Mesenchymal stem cell (in vitro differentiated cells and primary cell): ENCODE results near the gene CSN1S1.

Source experiments
- DNase-seq: peaks from one replicate; pipeline ENCODE4 v3.0.0-alpha.2; 2013
- H2AFZ ChIP-seq: one replicate; pipeline ENCODE4 v1.6.1; 2013; ENCODE audit warnings: low read depth, mild to moderate bottlenecking, control low read depth, inconsistent platforms, low read length, moderate library complexity
- H2AK5ac ChIP-seq: 2 replicates; pipeline ENCODE4 v1.6.1; 2013; ENCODE audit warnings: low read length, moderate library complexity, mild to moderate bottlenecking, inconsistent platforms; ENCODE audit not compliant: severe bottlenecking
- H2BK120ac ChIP-seq: one replicate; pipeline ENCODE4 v1.6.1; 2013; ENCODE audit warnings: low read depth, mild to moderate bottlenecking, inconsistent platforms, low read length, moderate library complexity
- H2BK12ac ChIP-seq, 2 experiments: one replicate each; pipeline ENCODE4 v1.6.1; 2013; ENCODE audit warnings: inconsistent platforms in 2 of 2, low read length in 2 of 2, mild to moderate bottlenecking in 2 of 2, moderate library complexity in 2 of 2, control low read depth in 1 of 2
- H2BK15ac ChIP-seq: one replicate; pipeline ENCODE4 v1.6.1; 2013; ENCODE audit warnings: mild to moderate bottlenecking, low read depth, inconsistent platforms; ENCODE audit not compliant: poor library complexity, severe bottlenecking
- H2BK5ac ChIP-seq: 2 replicates; pipeline ENCODE4 v1.6.1; 2013; ENCODE audit warnings: low read depth, mild to moderate bottlenecking, low read length, control low read depth, inconsistent platforms; ENCODE audit not compliant: poor library complexity, severe bottlenecking
- H3K14ac ChIP-seq, 2 experiments: one replicate each; pipeline ENCODE4 v1.6.1; 2013; ENCODE audit warnings: inconsistent platforms in 2 of 2, low read length in 2 of 2, control low read depth in 1 of 2, mild to moderate bottlenecking in 1 of 2, moderate library complexity in 1 of 2
- H3K18ac ChIP-seq, 2 experiments: one replicate each; pipeline ENCODE4 v1.6.1; 2013; ENCODE audit warnings: inconsistent platforms in 2 of 2, low read length in 2 of 2, control low read depth in 1 of 2, low read depth in 1 of 2, mild to moderate bottlenecking in 1 of 2
- H3K23ac ChIP-seq, 2 experiments: one replicate each; pipeline ENCODE4 v1.6.1; 2013; ENCODE audit warnings: inconsistent platforms in 2 of 2, low read length in 2 of 2, mild to moderate bottlenecking in 2 of 2, moderate library complexity in 2 of 2, control low read depth in 1 of 2
- H3K27ac ChIP-seq: 2 replicates; pipeline ENCODE4 v1.5.1; 2013; ENCODE audit warnings: mild to moderate bottlenecking, moderate library complexity, low read length, control low read depth, inconsistent platforms; ENCODE audit not compliant: poor library complexity, severe bottlenecking
- H3K27me3 ChIP-seq, 2 experiments: 2 replicates each; pipeline versions ENCODE4 v1.6.1 to v1.7.0; 2013; ENCODE audit warnings: low read length in 2 of 2, mild to moderate bottlenecking in 2 of 2, moderate library complexity in 2 of 2, control low read depth in 1 of 2, inconsistent platforms in 1 of 2; ENCODE audit not compliant: control insufficient read depth in 1 of 2, insufficient read depth in 1 of 2
- H3K36me3 ChIP-seq, 2 experiments: 2 replicates each; pipeline versions ENCODE4 v1.6.1 to v1.7.0; 2013; ENCODE audit warnings: low read length in 2 of 2, control low read depth in 1 of 2, inconsistent platforms in 1 of 2, low read depth in 1 of 2, mild to moderate bottlenecking in 1 of 2; ENCODE audit not compliant: insufficient read depth in 2 of 2, control insufficient read depth in 1 of 2
- H3K4ac ChIP-seq, 2 experiments: one replicate each; pipeline ENCODE4 v1.6.1; 2013; ENCODE audit warnings: inconsistent platforms in 2 of 2, low read length in 2 of 2, mild to moderate bottlenecking in 2 of 2, moderate library complexity in 2 of 2, control low read depth in 1 of 2, low read depth in 1 of 2
- H3K4me1 ChIP-seq: 2 replicates; pipeline ENCODE4 v1.6.1; 2013; ENCODE audit warnings: low read depth, low read length, control low read depth; ENCODE audit not compliant: control insufficient read depth, insufficient read depth
- H3K4me2 ChIP-seq: 2 replicates; pipeline ENCODE4 v1.6.1; 2013; ENCODE audit warnings: low read length, mild to moderate bottlenecking, inconsistent platforms; ENCODE audit not compliant: poor library complexity, severe bottlenecking
- H3K4me3 ChIP-seq, 2 experiments: 2 replicates each; pipeline versions ENCODE4 v1.5.1 to v1.7.0; 2013; ENCODE audit warnings: low read length in 2 of 2, mild to moderate bottlenecking in 2 of 2, control low read depth in 1 of 2, low read depth in 1 of 2; ENCODE audit not compliant: insufficient read depth in 1 of 2
- H3K79me1 ChIP-seq: replicated peaks from 2 replicates; pipeline ENCODE4 v1.6.1; 2013; ENCODE audit warnings: mild to moderate bottlenecking, control low read depth, low read length, inconsistent platforms; ENCODE audit not compliant: poor library complexity, severe bottlenecking
- H3K9ac ChIP-seq: 2 replicates; pipeline ENCODE4 v1.7.0; 2013; ENCODE audit warnings: mild to moderate bottlenecking, low read length, moderate library complexity
- H3K9me3 ChIP-seq: 2 replicates; pipeline ENCODE4 v1.7.0; 2013; ENCODE audit warnings: mild to moderate bottlenecking, low read length; ENCODE audit not compliant: control insufficient read depth
- H4K8ac ChIP-seq: one replicate; pipeline ENCODE4 v1.6.1; 2013; ENCODE audit warnings: inconsistent platforms, mild to moderate bottlenecking, low read length, moderate library complexity
- H4K91ac ChIP-seq: one replicate; pipeline ENCODE4 v1.6.1; 2013; ENCODE audit warnings: mild to moderate bottlenecking, low read length, inconsistent platforms
- WGBS: methylation state at CpG from one replicate; pipeline ENCODE4 v1.1.7; 2013; ENCODE audit warnings: mixed read lengths; 5-methylcytosine and 5-hydroxymethylcytosine counted together

CSN1S1 gene

GRCh38 chr4:69965628-69966027 lies 34.8 kb downstream of the CSN1S1 start, which contains the start of gene CSN2:
Gene CSN2 (minus strand): TSS chr4:69965728. CDS start chr4:69960995, 4,733 bp downstream.
- no peak within 1 kb of the TSS for H3K4me3 ChIP-seq
- no peak within 1 kb of the TSS for H3K18ac ChIP-seq
- no peak within 1 kb of the TSS for H2BK15ac ChIP-seq
- 100% methylated on average over 1 of the region's 2 CpGs for WGBS
- H3K27me3 ChIP-seq = no peaks in the 10 kb centered on the region
- no peaks in the 10 kb centered on the region for H3K4me1 ChIP-seq
- H3K36me3 ChIP-seq = no peaks in the 10 kb centered on the region
- H3K4me2 ChIP-seq = no peak within 1 kb of the TSS
- H3K4ac ChIP-seq = no peak within 1 kb of the TSS
- no peak within 1 kb of the TSS for H2BK5ac ChIP-seq
- no peak within 1 kb of the TSS for H2AFZ ChIP-seq
- no peak within 1 kb of the TSS for H2AK5ac ChIP-seq
- no peak within 1 kb of the TSS for H3K9ac ChIP-seq
- no peak for DNase-seq
- no peak within 1 kb of the TSS for H2BK12ac ChIP-seq
- no peak within 1 kb of the TSS for H3K14ac ChIP-seq
- H3K9me3 ChIP-seq = no peaks in the 10 kb centered on the region
- no peak within 1 kb of the TSS for H2BK120ac ChIP-seq
- no peak within 1 kb of the TSS for H4K8ac ChIP-seq
- no peaks in the 10 kb centered on the region for H3K79me1 ChIP-seq
- no peak within 1 kb of the TSS for H4K91ac ChIP-seq
- H3K27ac ChIP-seq = no peak within 1 kb of the TSS
- H3K23ac ChIP-seq = no peak within 1 kb of the TSS

DNA sequence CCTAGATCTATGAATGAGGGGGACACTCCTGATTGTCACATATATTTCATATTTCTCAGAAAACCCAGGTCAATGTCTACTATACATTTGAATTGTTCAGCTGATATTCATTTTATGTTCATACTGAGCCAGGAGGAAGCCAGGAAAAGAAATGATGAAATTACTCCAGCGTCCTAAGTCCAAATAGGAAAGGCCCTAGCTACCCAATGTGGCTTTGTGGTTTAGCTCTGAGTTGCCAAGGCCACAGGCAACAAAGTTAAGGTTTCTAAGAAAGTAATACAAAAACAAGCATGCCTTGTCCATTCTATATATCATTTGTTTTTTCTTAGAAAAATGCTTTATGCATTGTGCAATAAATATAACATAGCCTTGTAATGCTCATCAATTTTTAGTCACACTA lies 39.2 kb downstream of the CSN1S1 start:
- 100% methylated on average over 1 of the region's 1 CpG for WGBS
- Histone ChIP-seq H2BK5ac (no peak overlapping the region), H4K8ac (no peak overlapping the region), H3K4ac (no peak overlapping the region), H3K14ac (no peak overlapping the region), H2BK12ac (no peak overlapping the region), H4K91ac (no peak overlapping the region), H3K9ac (no peak overlapping the region), H2BK15ac (no peak overlapping the region), H2AK5ac (no peak overlapping the region), H3K27me3 (no peaks in the 10 kb centered on the region), H3K4me1 (no peaks in the 10 kb centered on the region), H3K23ac (no peak overlapping the region), H3K79me1 (no peaks in the 10 kb centered on the region), H3K27ac (no peak overlapping the region), H2BK120ac (no peak overlapping the region), H3K4me2 (no peak overlapping the region), H3K18ac (no peak overlapping the region), H3K4me3 (no peak overlapping the region), H3K9me3 (no peaks in the 10 kb centered on the region), H2AFZ (no peak overlapping the region), H3K36me3 (no peaks in the 10 kb centered on the region)
- no peak for DNase-seq

DNA sequence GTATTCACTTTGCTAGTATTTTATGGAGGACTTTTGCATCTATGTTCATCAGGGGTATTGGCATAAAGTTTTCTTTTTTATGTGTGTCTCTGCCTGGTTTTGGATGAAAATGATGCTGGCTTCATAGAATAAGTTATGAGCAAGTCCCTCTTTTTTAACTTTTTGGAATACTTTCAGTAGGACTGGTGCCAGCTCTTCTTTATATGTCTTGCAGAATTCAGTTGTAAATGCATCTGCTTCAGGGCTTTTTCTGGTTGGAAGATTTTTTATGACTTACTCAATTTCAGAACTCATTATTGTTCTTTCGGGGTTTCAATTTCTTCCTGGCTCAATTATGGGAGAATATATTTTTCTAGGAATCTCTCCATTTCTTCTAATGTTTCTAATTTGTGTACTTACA lies 43.8 kb downstream of the CSN1S1 start:
- no peak overlapping the region for H3K27ac ChIP-seq
- H4K8ac ChIP-seq = no peak overlapping the region
- no peak overlapping the region for H2BK12ac ChIP-seq
- H3K14ac ChIP-seq = no peak overlapping the region
- no peaks in the 10 kb centered on the region for H3K4me1 ChIP-seq
- WGBS = no CpG with 5 or more reads among the region's 1 CpG
- no peak overlapping the region for H2BK15ac ChIP-seq
- H2BK120ac ChIP-seq = no peak overlapping the region
- no peaks in the 10 kb centered on the region for H3K79me1 ChIP-seq
- H2BK5ac ChIP-seq = no peak overlapping the region
- no peak overlapping the region for H4K91ac ChIP-seq
- H3K4me3 ChIP-seq = no peak overlapping the region
- H2AK5ac ChIP-seq = no peak overlapping the region
- no peak overlapping the region for H3K23ac ChIP-seq
- H3K4me2 ChIP-seq = no peak overlapping the region
- no peak overlapping the region for H3K18ac ChIP-seq
- no peaks in the 10 kb centered on the region for H3K36me3 ChIP-seq
- H3K4ac ChIP-seq = no peak overlapping the region
- no peak overlapping the region for H3K9ac ChIP-seq
- no peaks in the 10 kb centered on the region for H3K9me3 ChIP-seq
- no peak for DNase-seq
- H3K27me3 ChIP-seq = no peaks in the 10 kb centered on the region
- no peak overlapping the region for H2AFZ ChIP-seq

- DNase-seq = no peak
- Histone ChIP-seq H2BK12ac (no peak overlapping the region), H3K36me3 (no peaks in the 10 kb centered on the region), H3K79me1 (no peaks in the 10 kb centered on the region), H2BK120ac (no peak overlapping the region), H3K4me3 (no peak overlapping the region), H2BK15ac (no peak overlapping the region), H3K23ac (no peak overlapping the region), H3K18ac (no peak overlapping the region), H3K9me3 (no peaks in the 10 kb centered on the region), H2BK5ac (no peak overlapping the region), H3K4me1 (no peaks in the 10 kb centered on the region), H3K27me3 (no peaks in the 10 kb centered on the region), H3K27ac (no peak overlapping the region), H3K14ac (no peak overlapping the region), H3K4ac (no peak overlapping the region), H4K8ac (no peak overlapping the region), H4K91ac (no peak overlapping the region), H2AFZ (no peak overlapping the region), H3K9ac (no peak overlapping the region), H2AK5ac (no peak overlapping the region), H3K4me2 (no peak overlapping the region)
Observed at GRCh38 chr4:69977582-69977981, 46.7 kb downstream of the CSN1S1 start.
